Skeletal muscle satellite cell (primary cell): Measurements from ENCODE around the gene PRPF31.

Experiments used
- H3K27me3 ChIP-seq: 2 replicates; pipeline ENCODE4 v1.7.0; 2013; ENCODE audit warnings: low read length; ENCODE audit not compliant: control insufficient read depth, insufficient read depth
- H3K36me3 ChIP-seq: 2 replicates; pipeline ENCODE4 v1.7.0; 2013; ENCODE audit warnings: mild to moderate bottlenecking, control low read depth, low read length; ENCODE audit not compliant: insufficient read depth
- H3K4me1 ChIP-seq: 2 replicates; pipeline ENCODE4 v1.7.0; 2013; ENCODE audit warnings: low read length; ENCODE audit not compliant: control insufficient read depth, insufficient read depth
- H3K4me2 ChIP-seq: 2 replicates; pipeline ENCODE4 v1.7.0; 2013; ENCODE audit warnings: mild to moderate bottlenecking, low read length
- H3K4me3 ChIP-seq: 2 replicates; pipeline ENCODE4 v1.7.0; 2013; ENCODE audit warnings: low read length
- H3K9ac ChIP-seq: 2 replicates; pipeline ENCODE4 v1.7.0; 2013; ENCODE audit warnings: mild to moderate bottlenecking, low read depth, low read length, moderate library complexity
- H3K9me3 ChIP-seq: replicated peaks from 2 replicates; pipeline ENCODE4 v1.7.0; 2013; ENCODE audit warnings: mild to moderate bottlenecking, control low read depth, low read length

The PRPF31 gene

GRCh38 chr19:54136086-54136863, 20.7 kb downstream of the PRPF31 start:
- Histone ChIP-seq H3K4me3 (peak overlapping the region; percentile 81), H3K36me3 (peaks cover 8% of the 10 kb centered on the region), H3K9ac (peak overlapping the region; percentile 59), H3K27me3 (no peaks in the 10 kb centered on the region), H3K4me2 (peak overlapping the region; percentile 99), H3K4me1 (peaks cover 20% of the 10 kb centered on the region), H3K9me3 (no peaks in the 10 kb centered on the region)

- Histone ChIP-seq H3K9ac (peak overlapping the region; percentile 97), H3K27me3 (no peaks in the 10 kb centered on the region), H3K9me3 (no peaks in the 10 kb centered on the region), H3K4me2 (peak overlapping the region; percentile 99), H3K4me3 (peak overlapping the region; percentile 81), H3K36me3 (peaks cover 5% of the 10 kb centered on the region), H3K4me1 (peaks cover 20% of the 10 kb centered on the region)
Observed at GRCh38 chr19:54136864-54137698, 21.5 kb downstream of the PRPF31 start.

- no peaks in the 10 kb centered on the region for H3K9me3 ChIP-seq
- H3K27me3 ChIP-seq, result no peaks in the 10 kb centered on the region
- peaks cover 10% of the 10 kb centered on the region for H3K36me3 ChIP-seq
- H3K4me2 ChIP-seq, result peak within 1 kb of the TSS; percentile 99
- peaks cover 20% of the 10 kb centered on the region for H3K4me1 ChIP-seq
- peak within 1 kb of the TSS; percentile 81 for H3K4me3 ChIP-seq
- H3K9ac ChIP-seq, result peak within 1 kb of the TSS; percentile 97
Observed at GRCh38 chr19:54137699-54138488, 22.3 kb downstream of the PRPF31 start, which contains the start of gene CNOT3. Gene CNOT3, plus strand, starts transcription at chr19:54137762. Its CDS starts 5,217 bp downstream, at chr19:54142979.

- Histone ChIP-seq H3K36me3 (peaks cover 18% of the 10 kb centered on the region), H3K9ac (peak overlapping the region; percentile 97), H3K4me1 (peaks cover 20% of the 10 kb centered on the region), H3K4me3 (peak overlapping the region; percentile 81), H3K27me3 (no peaks in the 10 kb centered on the region), H3K9me3 (no peaks in the 10 kb centered on the region), H3K4me2 (peak overlapping the region; percentile 93)
Observed at GRCh38 chr19:54138489-54139256, 23.1 kb downstream of the PRPF31 start.

- no peak overlapping the region for H3K4me3 ChIP-seq
- H3K4me1 ChIP-seq, result peaks cover 13% of the 10 kb centered on the region
- no peak overlapping the region for H3K4me2 ChIP-seq
- peaks cover 44% of the 10 kb centered on the region for H3K36me3 ChIP-seq
- no peaks in the 10 kb centered on the region for H3K27me3 ChIP-seq
- no peaks in the 10 kb centered on the region for H3K9me3 ChIP-seq
- H3K9ac ChIP-seq, result no peak overlapping the region
Observed at GRCh38 chr19:54141356-54141755, 25.8 kb downstream of the PRPF31 start.

- no peak overlapping the region for H3K4me2 ChIP-seq
- no peak overlapping the region for H3K9ac ChIP-seq
- peaks cover 8% of the 10 kb centered on the region for H3K4me1 ChIP-seq
- no peak overlapping the region for H3K4me3 ChIP-seq
- H3K27me3 ChIP-seq, result no peaks in the 10 kb centered on the region
- H3K9me3 ChIP-seq, result no peaks in the 10 kb centered on the region
- peaks cover 53% of the 10 kb centered on the region for H3K36me3 ChIP-seq
Observed at GRCh38 chr19:54142166-54142780, 26.7 kb downstream of the PRPF31 start.

GRCh38 chr19:54145541-54146158, 30.1 kb downstream of the PRPF31 start:
- Histone ChIP-seq H3K9ac (no peak overlapping the region), H3K36me3 (peaks cover 75% of the 10 kb centered on the region), H3K4me2 (no peak overlapping the region), H3K9me3 (no peaks in the 10 kb centered on the region), H3K4me1 (no peaks in the 10 kb centered on the region), H3K4me3 (no peak overlapping the region), H3K27me3 (no peaks in the 10 kb centered on the region)

- H3K9me3 ChIP-seq, result no peaks in the 10 kb centered on the region
- H3K9ac ChIP-seq, result no peak overlapping the region
- peaks cover 90% of the 10 kb centered on the region for H3K36me3 ChIP-seq
- no peaks in the 10 kb centered on the region for H3K4me1 ChIP-seq
- no peak overlapping the region for H3K4me2 ChIP-seq
- H3K4me3 ChIP-seq, result no peak overlapping the region
- no peaks in the 10 kb centered on the region for H3K27me3 ChIP-seq
Observed at GRCh38 chr19:54147676-54148075, 32.1 kb downstream of the PRPF31 start.

- Histone ChIP-seq H3K9me3 (no peaks in the 10 kb centered on the region), H3K4me2 (no peak overlapping the region), H3K4me1 (peaks cover 3% of the 10 kb centered on the region), H3K4me3 (no peak overlapping the region), H3K9ac (no peak overlapping the region), H3K27me3 (no peaks in the 10 kb centered on the region), H3K36me3 (peaks cover 90% of the 10 kb centered on the region)
Observed at GRCh38 chr19:54148158-54148557, 32.6 kb downstream of the PRPF31 start.
